AG09319 (cell line): ENCODE measurements around the gene EML4.

Experiments used
- DNase-seq: peaks from one replicate; pipeline ENCODE4 v3.0.0-alpha.2; 2010; ENCODE audit warnings: low read depth; ENCODE audit errors: extremely low read depth
- CTCF ChIP-seq: IDR thresholded peaks from 2 replicates; pipeline ENCODE4 v1.5.1; 2011; ENCODE audit warnings: low read depth, mild to moderate bottlenecking, inconsistent platforms, low read length, moderate library complexity

EML4 gene

GRCh38 chr2:42211291-42211690, 42.1 kb downstream of the EML4 start:
- no peak for TF ChIP-seq CTCF
- no peak for DNase-seq

DNA sequence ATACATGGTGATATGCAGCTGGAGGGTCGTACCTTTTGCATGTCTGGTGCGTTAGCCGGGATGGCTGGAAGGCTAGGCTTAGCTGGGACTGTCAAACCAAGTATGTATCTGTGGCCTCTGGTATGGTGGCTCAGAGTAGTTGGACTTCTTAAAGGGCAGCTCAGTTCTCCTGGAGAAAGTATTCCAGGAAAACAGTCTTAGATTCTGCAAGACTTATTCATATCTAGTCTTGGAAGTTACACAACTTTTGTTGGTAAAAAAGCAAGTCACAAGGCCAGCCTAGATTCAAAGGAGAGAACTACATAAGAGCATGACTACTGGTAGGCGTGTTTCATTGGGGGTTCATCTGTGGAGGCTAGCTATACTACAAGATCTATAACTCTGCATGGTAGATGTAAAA, 45.5 kb downstream of the EML4 start:
- DNase-seq = no peak

GRCh38 chr2:42216694-42217093, 47.5 kb downstream of the EML4 start:
- TF ChIP-seq CTCF = no peak
- DNase-seq = peak; percentile 57

More for the DNA sequence above, 45.5 kb downstream of the EML4 start:
- no peak for TF ChIP-seq CTCF

DNA sequence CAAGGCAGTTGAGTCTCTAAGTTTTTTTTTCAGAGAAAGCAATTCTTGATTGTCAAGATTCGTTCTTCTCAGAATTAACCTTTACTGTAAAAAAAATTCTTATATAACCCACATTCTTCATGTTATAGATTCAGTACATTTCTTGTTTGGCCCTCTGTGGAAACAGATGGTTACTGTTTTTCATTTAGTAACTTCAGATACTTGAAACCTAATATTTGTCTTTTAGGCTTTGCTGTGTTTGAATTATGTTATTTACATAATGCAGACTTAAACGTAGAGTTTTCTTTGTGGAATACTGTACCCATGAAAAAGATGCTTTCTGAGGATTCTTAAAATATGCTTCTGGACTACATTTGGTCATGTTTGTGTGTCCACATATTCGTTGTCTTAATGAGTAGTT, 48.2 kb downstream of the EML4 start:
- TF ChIP-seq CTCF = no peak

GRCh38 chr2:42217914-42218313, 48.8 kb downstream of the EML4 start:
- no peak for DNase-seq
- no peak for TF ChIP-seq CTCF

More for the DNA sequence above, 48.2 kb downstream of the EML4 start:
- DNase-seq = no peak

DNA sequence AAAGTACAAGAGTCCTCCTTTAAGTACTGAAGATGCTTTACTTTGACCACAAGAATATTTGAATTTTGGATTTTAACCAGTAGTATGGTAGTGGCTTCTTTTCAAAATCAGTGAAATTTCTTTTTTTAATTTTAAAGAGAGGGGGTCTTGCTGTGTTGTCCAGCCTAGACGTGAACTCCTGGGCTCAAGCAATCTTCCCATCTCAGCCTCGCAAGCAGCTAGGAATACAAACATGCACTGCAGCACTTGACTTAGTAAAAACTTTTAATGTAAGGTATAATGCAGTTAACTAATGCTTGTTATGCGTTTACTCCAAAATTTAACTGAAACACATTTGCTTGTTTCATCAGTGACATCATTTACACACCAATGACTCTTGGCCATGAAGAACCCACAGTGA, 49.6 kb downstream of the EML4 start:
- no peak for TF ChIP-seq CTCF

GRCh38 chr2:42219160-42219559, 50.0 kb downstream of the EML4 start:
- TF ChIP-seq CTCF = no peak
- DNase-seq = no peak

More for the DNA sequence above, 49.6 kb downstream of the EML4 start:
- no peak for DNase-seq
